BLaER1 treated with 17β-estradiol and CSF1 and Interleukin-3, amounts not matched to agents 10 nM and 100 nM (cell line): Measurements from ENCODE around the gene ZNF664.

Experiments used
- H3K27ac ChIP-seq, 11 experiments: shearing (Covaris generic); formaldehyde crosslinking; 2 replicates each; pipeline ENCODE4 v1.8.1; 2022
- H3K27me3 ChIP-seq, 11 experiments: shearing (Covaris generic); formaldehyde crosslinking; 2 replicates each; pipeline ENCODE4 v1.8.1; 2022
- H3K36me3 ChIP-seq, 11 experiments: shearing (Covaris generic); formaldehyde crosslinking; 2 replicates each; pipeline ENCODE4 v1.8.1; 2022
- H3K4me1 ChIP-seq, 10 experiments: shearing (Covaris generic); formaldehyde crosslinking; 2 replicates each; pipeline ENCODE4 v1.8.1; 2022
- H3K4me2 ChIP-seq, 11 experiments: shearing (Covaris generic); formaldehyde crosslinking; 2 replicates each; pipeline ENCODE4 v1.8.1; 2022
- H3K4me3 ChIP-seq, 10 experiments: shearing (Covaris generic); formaldehyde crosslinking; 2 replicates each; pipeline ENCODE4 v1.8.1; 2022
- H3K9ac ChIP-seq, 11 experiments: shearing (Covaris generic); formaldehyde crosslinking; 2 replicates each; pipeline ENCODE4 v1.8.1; 2022
- H3K9me3 ChIP-seq, 11 experiments: shearing (Covaris generic); formaldehyde crosslinking; replicated peaks in 1 of 11; 2 replicates each; pipeline ENCODE4 v1.8.1; 2022
- H4K20me1 ChIP-seq, 11 experiments: shearing (Covaris generic); formaldehyde crosslinking; 2 replicates each; pipeline ENCODE4 v1.8.1; 2022
- Cebpa-rat ChIP-seq, 11 experiments: shearing (Covaris generic); IDR thresholded peaks; 2 replicates each; pipeline ENCODE4 v1.8.1; 2022

The ZNF664 gene

DNA sequence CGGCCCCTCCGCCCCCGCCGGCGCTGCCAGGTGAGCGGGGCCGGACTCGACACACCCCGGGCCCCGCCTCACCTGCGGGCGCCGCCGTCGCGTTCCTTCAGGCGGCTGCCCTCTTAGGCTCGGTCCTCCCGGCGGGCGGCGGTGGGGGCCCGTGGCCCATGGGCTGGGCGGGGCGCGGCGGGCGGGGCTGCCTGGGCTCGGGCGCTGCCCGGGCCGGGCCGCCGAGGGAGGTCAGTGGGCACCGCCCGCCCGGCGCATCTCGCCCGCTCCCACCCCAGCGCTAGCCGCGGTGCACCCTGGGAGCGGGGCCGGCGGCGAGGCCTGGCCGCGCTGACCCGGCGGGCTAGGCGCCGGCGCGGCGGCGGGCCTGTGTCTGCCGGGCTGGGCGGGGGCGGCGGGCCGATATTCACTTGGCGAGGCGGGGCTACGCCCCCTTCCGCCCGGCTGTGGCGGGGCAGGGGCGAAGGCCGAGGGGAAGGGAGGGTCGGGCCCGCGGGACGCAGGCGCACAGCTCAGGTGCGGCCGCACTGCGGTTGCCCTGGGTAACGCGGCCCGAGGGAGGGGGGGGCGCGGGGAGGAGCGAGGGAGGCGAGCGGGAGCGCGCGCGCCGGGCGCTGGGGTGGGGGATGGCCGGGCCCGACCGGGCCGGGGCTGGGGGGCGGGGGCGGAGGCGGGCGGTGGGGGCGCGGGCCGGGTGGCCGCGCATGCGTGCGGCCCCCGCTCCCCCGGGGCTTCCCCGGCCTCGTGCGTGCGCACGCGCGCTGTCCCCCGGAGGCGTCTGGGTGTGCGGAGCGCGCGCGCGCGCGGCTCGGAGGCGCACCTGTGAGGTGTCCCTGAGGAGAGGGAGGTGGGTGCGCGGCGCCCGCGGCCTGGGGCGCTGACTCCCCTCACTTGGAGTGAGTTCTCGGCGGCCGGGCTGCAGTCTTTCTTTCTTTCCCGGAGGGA lies at the start of gene ZNF664, which contains the start of gene CCDC92:
Gene ZNF664 (plus strand): TSS at position 759 of the 945 bp plus-strand sequence. CDS start 38,930 bp downstream, outside the sequence.
Gene CCDC92 (minus strand): TSS at position 375 of the 945 bp plus-strand sequence. CDS start 28,526 bp downstream, outside the sequence.
- TF ChIP-seq Cebpa-rat (IDR thresholded peaks at IDR 0.05) = no peak

DNA sequence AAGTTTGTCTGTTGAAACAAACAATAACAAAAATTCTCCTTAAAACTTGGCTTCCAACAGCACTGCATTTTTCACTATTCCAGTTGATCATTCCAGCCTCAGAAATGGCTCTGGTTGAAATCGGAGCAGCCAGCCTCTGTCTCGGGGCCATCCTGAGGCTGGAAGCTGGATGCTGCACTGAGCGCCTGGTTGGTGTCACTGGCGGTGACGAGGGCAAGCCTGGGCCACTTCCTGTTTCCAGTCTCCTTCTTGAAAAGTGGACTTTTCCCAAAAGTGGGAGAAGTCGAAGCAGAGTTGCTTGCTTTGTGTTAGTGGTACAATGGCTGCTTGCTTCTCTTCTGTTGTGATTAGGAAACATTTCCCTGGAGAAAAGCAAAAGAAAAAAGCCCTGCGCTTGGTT lies 49.1 kb upstream of the ZNF664 start:
- no peak overlapping the region for H3K4me3 ChIP-seq
- no peak overlapping the region for H3K9ac ChIP-seq
- peaks cover 0 to 22% (median 18%) of the 10 kb centered on the region in 11 experiments; a peak in 17 of 22 replicates for H4K20me1 ChIP-seq
- H3K4me2 ChIP-seq = no peak overlapping the region
- peaks cover 17 to 43% (median 29%) of the 10 kb centered on the region in 10 experiments for H3K4me1 ChIP-seq
- H3K27me3 ChIP-seq = peaks cover 0 to 14% (median 0%) of the 10 kb centered on the region in 11 experiments; a peak in 4 of 22 replicates
- H3K9me3 ChIP-seq = no peaks in the 10 kb centered on the region
- no peak for TF ChIP-seq Cebpa-rat (IDR thresholded peaks at IDR 0.05)
- no peaks in the 10 kb centered on the region for H3K36me3 ChIP-seq
- no peak overlapping the region for H3K27ac ChIP-seq

More for the DNA sequence above, at the start of gene ZNF664, which contains the start of gene CCDC92:
- Histone ChIP-seq H3K27me3 (peaks cover 0 to 15% (median 9%) of the 10 kb centered on the region in 11 experiments; a peak in 10 of 22 replicates), H3K4me3 (peak within 1 kb of the TSS; percentile 94 to 99 (median 97)), H3K4me2 (peak within 1 kb of the TSS; percentile 88 to 100 (median 99)), H3K4me1 (peaks cover 13 to 33% (median 24%) of the 10 kb centered on the region in 10 experiments), H4K20me1 (peaks cover 0 to 79% (median 23%) of the 10 kb centered on the region in 11 experiments; a peak in 15 of 22 replicates), H3K9me3 (no peaks in the 10 kb centered on the region), H3K27ac (peak within 1 kb of the TSS; percentile 72 to 88 (median 81)), H3K36me3 (peaks cover 17 to 27% (median 25%) of the 10 kb centered on the region in 11 experiments; a peak in 21 of 22 replicates), H3K9ac (peak within 1 kb of the TSS; percentile 84 to 95 (median 89))

DNA sequence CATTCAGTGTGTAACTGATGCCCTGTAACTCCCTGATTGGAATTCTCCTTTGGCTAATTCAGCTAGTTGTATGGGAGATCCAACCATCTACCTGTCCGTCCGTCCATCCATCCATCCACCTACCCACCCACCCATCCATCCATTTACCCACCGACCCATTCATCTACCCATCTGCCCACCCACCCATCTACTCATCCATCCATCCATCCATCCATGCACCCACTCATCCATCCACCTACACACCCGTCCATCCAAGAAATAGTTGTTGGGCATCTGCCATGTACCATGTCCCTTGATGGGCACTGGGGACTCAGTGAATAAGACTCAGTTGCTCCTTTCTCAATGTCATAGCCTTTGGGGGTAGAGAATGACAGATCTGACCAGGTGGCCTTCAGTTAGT lies 48.5 kb upstream of the ZNF664 start:
- Histone ChIP-seq H3K4me3 (no peak overlapping the region), H3K27me3 (peaks cover 0 to 19% (median 0%) of the 10 kb centered on the region in 11 experiments; a peak in 8 of 22 replicates), H3K9me3 (no peaks in the 10 kb centered on the region), H3K9ac (no peak overlapping the region), H3K36me3 (no peaks in the 10 kb centered on the region), H3K27ac (no peak overlapping the region), H4K20me1 (peaks cover 0 to 28% (median 24%) of the 10 kb centered on the region in 11 experiments; a peak in 18 of 22 replicates), H3K4me2 (no peak overlapping the region), H3K4me1 (peaks cover 24 to 49% (median 35%) of the 10 kb centered on the region in 10 experiments)
- TF ChIP-seq Cebpa-rat (IDR thresholded peaks at IDR 0.05) = no peak

DNA sequence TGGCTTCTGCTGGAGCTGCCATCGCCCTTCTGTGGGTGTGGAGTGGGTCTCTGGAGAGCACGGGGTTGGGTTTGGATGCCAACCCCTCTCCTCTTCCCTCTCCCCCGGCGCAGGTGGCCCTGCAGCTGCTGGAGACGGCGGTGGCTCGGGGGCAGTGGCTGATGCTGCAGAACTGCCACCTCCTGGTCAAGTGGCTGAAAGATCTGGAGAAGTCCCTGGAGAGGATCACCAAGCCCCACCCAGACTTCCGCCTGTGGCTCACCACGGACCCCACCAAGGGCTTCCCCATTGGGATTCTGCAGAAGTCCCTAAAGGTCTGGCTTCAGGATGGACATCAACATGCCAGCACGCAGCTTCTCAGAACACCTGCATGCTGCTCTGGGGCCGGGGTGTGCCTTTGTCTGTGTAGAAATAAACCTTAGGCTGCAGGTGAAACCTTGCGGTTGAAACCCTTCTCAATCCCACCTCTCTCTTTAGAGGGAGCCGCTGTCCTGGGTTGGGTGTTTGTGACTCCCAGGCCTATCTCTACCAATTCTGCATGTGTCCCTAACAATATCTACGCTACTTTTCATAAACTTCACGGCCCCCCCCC lies 44.6 kb upstream of the ZNF664 start:
- H3K4me1 ChIP-seq = peaks cover 26 to 70% (median 51%) of the 10 kb centered on the region in 10 experiments
- peaks cover 0 to 31% (median 0%) of the 10 kb centered on the region in 11 experiments; a peak in 8 of 22 replicates for H3K27me3 ChIP-seq
- H4K20me1 ChIP-seq = peaks cover 0 to 40% (median 33%) of the 10 kb centered on the region in 11 experiments; a peak in 18 of 22 replicates
- H3K4me3 ChIP-seq = peak overlapping the region in 6 of 10 experiments; percentile 1 to 27 (median 12); a peak in 6 of 20 replicates
- TF ChIP-seq Cebpa-rat (IDR thresholded peaks at IDR 0.05) = no peak
- H3K27ac ChIP-seq = no peak overlapping the region
- H3K36me3 ChIP-seq = no peaks in the 10 kb centered on the region
- H3K4me2 ChIP-seq = peak overlapping the region; percentile 76 to 97 (median 90)
- H3K9ac ChIP-seq = 0 out of 22 replicates have a peak overlapping the region, but pooled peaks of 1 of the 11 experiments have one; percentile 9
- H3K9me3 ChIP-seq = no peaks in the 10 kb centered on the region

DNA sequence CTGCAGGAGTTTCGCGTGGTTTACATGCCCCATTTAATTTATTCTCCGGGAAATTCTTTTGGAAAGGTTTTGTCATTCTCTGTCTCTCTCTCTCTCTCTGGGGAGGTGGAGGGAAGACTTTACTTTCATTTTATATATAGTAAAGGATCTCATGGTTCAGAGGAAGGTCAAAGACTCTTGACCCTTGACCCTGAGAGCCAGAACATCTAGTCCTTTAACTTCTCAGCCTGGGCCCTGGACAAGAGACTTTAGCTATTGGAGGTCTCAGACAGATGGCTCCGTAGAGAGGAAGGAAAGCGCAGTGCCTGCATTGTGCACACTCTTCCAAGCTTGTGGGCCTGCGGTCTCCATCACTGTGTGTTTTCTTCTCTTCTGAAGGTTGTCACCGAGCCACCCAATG lies 44.1 kb upstream of the ZNF664 start:
- peaks cover 26 to 75% (median 56%) of the 10 kb centered on the region in 10 experiments for H3K4me1 ChIP-seq
- TF ChIP-seq Cebpa-rat (IDR thresholded peaks at IDR 0.05) = no peak
- H3K4me2 ChIP-seq = peak overlapping the region; percentile 76 to 97 (median 90)
- peak overlapping the region in 1 of 10 experiments; percentile 5; a peak in 1 of 20 replicates for H3K4me3 ChIP-seq
- H3K9ac ChIP-seq = no peak overlapping the region
- peaks cover 0 to 31% (median 0%) of the 10 kb centered on the region in 11 experiments; a peak in 8 of 22 replicates for H3K27me3 ChIP-seq
- no peaks in the 10 kb centered on the region for H3K9me3 ChIP-seq
- peaks cover 0 to 45% (median 35%) of the 10 kb centered on the region in 11 experiments; a peak in 18 of 22 replicates for H4K20me1 ChIP-seq
- no peak overlapping the region for H3K27ac ChIP-seq
- H3K36me3 ChIP-seq = no peaks in the 10 kb centered on the region

DNA sequence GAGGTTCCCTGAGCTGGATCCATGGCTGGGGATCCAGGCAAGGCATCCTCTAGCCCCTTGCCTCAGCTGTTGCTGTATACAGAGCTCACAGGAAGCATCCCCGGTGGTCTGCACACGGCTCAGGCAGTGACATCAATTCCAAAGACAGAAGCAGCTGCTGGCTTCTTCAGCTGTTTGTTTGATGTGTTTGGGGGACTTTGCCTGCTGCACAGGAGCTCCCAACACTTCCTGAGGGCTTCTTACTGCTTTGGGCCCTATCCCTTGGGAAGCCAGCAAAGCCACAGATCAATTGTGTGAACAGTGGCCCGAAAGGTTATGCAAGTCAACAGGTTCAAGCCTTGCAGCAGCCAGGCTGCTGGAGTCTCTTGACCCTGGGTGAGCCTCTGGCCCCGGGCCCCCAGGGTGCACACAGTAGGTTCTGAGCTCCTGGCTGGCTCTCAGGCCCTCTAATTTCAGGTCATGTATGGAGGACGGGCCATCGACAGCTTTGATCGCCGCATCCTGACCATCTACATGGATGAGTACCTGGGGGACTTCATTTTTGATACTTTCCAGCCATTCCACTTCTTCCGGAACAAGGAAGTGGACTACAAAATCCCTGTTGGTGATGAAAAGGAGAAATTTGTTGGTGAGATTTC lies 43.0 kb upstream of the ZNF664 start:
- H3K4me3 ChIP-seq = no peak overlapping the region
- no peaks in the 10 kb centered on the region for H3K9me3 ChIP-seq
- H3K27me3 ChIP-seq = peaks cover 0 to 31% (median 0%) of the 10 kb centered on the region in 11 experiments; a peak in 8 of 22 replicates
- TF ChIP-seq Cebpa-rat (IDR thresholded peaks at IDR 0.05) = no peak
- no peaks in the 10 kb centered on the region for H3K36me3 ChIP-seq
- peaks cover 38 to 87% (median 68%) of the 10 kb centered on the region in 10 experiments for H3K4me1 ChIP-seq
- H3K9ac ChIP-seq = no peak overlapping the region
- H3K27ac ChIP-seq = no peak overlapping the region
- H3K4me2 ChIP-seq = peak overlapping the region; percentile 76 to 97 (median 90); a peak in 19 of 22 replicates
- peaks cover 0 to 57% (median 43%) of the 10 kb centered on the region in 11 experiments; a peak in 18 of 22 replicates for H4K20me1 ChIP-seq

DNA sequence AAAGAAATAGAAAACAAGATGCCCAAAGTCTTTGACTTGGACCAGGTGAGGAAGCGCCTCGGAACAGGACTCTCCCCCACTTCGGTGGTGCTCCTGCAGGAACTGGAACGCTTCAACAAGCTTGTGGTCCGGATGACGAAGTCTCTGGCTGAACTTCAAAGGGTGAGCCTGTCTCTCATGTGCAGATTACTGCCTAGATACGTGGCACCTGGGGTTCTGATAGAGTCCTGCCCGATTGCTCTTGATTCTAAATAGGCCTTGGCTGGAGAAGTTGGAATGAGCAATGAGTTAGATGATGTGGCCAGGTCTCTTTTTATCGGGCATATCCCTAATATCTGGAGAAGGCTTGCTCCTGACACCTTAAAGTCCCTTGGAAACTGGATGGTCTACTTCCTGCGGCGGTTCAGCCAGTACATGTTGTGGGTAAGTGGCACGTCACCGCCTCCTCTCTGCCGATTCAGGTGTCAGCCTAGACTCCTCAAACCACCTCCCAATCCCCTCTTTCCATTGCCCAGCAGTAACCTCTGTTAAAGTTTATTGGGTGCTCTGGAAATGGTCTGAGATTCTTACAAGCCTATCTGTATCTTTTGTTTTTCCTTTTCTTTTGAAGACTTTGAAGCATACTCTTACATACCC lies 41.2 kb upstream of the ZNF664 start:
- H3K36me3 ChIP-seq = peaks cover 0 to 13% (median 11%) of the 10 kb centered on the region in 11 experiments; a peak in 16 of 22 replicates
- no peak overlapping the region for H3K4me3 ChIP-seq
- H3K27ac ChIP-seq = no peak overlapping the region
- peaks cover 0 to 66% (median 44%) of the 10 kb centered on the region in 11 experiments; a peak in 18 of 22 replicates for H4K20me1 ChIP-seq
- peaks cover 38 to 86% (median 65%) of the 10 kb centered on the region in 10 experiments for H3K4me1 ChIP-seq
- H3K4me2 ChIP-seq = peak overlapping the region in 7 of 11 experiments; percentile 8 to 94 (median 44); a peak in 10 of 22 replicates
- H3K9ac ChIP-seq = no peak overlapping the region
- H3K9me3 ChIP-seq = no peaks in the 10 kb centered on the region
- TF ChIP-seq Cebpa-rat (IDR thresholded peaks at IDR 0.05) = no peak
- peaks cover 0 to 27% (median 0%) of the 10 kb centered on the region in 11 experiments; a peak in 8 of 22 replicates for H3K27me3 ChIP-seq
